ENCODE measurements around the gene NCAPG.
A peak's percentile ranks its signal among the peaks of the same experiment; 100 is the strongest.
"Not testable (repeated sequence)": the region's sequence is repeated elsewhere in the genome, so short reads cannot be mapped to it uniquely, and the experiment has no call there.

NCAPG gene

DNA sequence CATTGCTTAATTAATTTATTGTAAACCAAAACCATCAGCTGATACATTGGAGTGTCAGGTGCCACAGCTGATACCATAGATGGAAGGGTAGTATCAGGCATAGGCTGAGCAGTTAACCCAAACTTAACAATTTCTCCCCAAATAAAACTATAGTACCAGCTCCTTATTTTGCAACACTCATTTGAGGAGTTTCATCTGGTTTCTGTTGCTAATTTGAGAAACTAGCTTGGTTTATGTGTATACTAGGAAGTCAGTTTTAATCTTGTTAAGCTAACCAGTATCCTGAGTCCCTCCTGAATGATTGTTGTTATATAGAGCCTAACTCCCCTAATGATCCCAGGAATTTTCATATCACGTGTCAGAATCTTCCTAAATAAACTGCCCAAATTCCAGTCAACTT lies 13.0 kb upstream of the NCAPG start:
- no peak for DNase-seq (ENCODE audit: low read depth)

DNA sequence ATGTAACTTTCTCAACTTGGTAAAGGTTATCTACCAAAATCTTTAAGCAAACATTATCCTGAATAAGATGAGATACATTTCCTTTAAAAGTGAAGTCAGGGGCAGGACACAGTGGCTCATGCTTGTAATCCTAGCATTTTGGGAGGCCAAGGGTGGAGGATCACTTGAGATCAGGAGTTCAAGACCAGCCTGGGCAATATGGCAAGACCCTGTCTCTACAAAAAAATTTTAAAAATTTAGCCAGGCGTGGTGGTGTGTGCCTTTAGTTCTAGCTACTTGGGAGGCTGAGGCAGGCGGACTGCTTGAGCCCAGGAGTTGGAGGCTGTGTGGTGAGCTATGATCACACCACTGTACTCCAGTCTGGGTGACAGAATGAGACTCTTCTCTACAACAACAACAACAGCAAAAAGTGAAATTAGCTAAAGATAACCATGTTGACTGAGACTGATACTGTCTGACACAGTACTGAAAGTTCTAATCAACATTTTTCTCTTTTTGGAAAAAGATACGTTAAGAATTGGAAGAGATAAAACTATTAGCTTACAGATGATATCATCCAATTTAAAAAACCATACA lies 5.1 kb upstream of the NCAPG start:
- DNase-seq (ENCODE audit: low read depth), result no peak

- DNase-seq (ENCODE audit: low read depth), result no peak
These were observed 3.3 kb upstream of the NCAPG start for GRCh38 chr4:17807446-17807845.

- no peak for DNase-seq (ENCODE audit: low read depth)
These were observed 1.1 kb upstream of the NCAPG start for GRCh38 chr4:17809667-17810066.

DNA sequence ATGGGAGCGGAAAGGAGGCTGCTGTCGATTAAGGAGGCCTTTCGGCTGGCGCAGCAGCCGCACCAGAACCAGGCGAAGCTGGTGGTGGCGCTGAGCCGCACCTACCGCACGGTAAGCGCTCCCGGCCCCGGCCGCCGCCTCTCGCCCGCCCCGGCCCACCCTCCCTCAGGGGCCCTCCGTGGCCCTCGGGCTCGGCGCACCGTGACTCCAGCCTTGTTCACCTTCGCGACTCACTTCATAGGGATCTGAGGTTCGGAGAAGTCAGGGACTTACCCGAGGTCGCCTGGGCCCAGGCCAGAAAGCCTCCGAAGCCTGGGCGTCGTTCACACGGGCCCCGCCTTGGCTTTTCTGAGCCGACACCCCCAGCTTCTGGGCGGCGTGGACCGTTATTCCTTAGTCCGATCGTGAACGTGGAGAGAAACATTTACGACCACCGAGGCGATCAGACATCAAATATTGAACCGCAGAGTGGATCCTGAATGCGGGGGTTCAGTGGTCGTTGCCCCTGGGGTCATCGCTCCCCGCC lies 362 bp downstream of the NCAPG start:
- no peak for DNase-seq (ENCODE audit: low read depth)

DNA sequence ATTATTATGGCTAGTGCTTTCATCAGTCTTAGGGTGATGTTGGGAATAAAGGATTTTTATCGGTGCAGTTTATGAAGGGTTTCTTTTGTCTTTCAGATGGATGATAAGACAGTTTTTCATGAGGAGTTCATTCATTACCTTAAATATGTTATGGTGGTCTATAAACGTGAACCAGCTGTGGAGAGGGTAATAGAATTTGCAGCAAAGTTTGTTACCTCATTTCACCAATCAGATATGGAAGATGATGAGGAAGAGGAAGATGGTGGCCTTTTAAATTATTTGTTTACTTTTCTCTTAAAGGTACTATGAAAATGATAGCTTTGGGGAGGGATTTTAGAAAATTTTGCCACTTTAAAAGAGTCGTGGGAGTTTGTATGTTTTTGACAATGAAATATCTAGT lies 1.3 kb downstream of the NCAPG start:
- DNase-seq (ENCODE audit: low read depth), result no peak

GRCh38 chr4:17812801-17813200 lies 2.0 kb downstream of the NCAPG start:
- no peak for DNase-seq (ENCODE audit: low read depth)

- DNase-seq (ENCODE audit: low read depth), result no peak
These were observed 3.4 kb downstream of the NCAPG start for GRCh38 chr4:17814140-17814539.

DNA sequence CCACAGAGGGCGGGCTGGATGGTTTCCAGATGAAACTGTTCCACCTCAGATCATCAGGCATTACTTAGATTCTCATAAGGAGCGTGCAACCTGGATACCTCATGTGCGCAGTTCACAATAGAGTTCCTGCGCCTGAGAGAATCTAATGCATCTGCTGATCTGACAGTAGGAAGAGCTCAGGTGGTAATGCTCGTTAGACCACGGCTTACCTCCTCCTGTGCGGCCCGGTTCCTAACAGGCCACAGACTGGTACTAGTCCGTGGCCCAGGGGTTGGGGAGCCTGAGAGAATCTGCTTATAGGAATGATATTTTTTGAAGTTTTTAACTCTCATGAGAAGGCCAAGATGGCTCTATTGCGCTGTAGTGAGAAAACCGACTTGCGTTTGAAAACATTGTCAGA lies 5.4 kb downstream of the NCAPG start:
- DNase-seq (ENCODE audit: low read depth), result no peak

GRCh38 chr4:17817027-17817426 lies 6.2 kb downstream of the NCAPG start:
- peak; percentile 74 for DNase-seq (ENCODE audit: low read depth)

- no peak for DNase-seq (ENCODE audit: low read depth)
These were observed 13.3 kb downstream of the NCAPG start for GRCh38 chr4:17823871-17824669.

GRCh38 chr4:17846266-17846665 lies 35.5 kb downstream of the NCAPG start:
- no peak for DNase-seq (ENCODE audit: low read depth)

DNA sequence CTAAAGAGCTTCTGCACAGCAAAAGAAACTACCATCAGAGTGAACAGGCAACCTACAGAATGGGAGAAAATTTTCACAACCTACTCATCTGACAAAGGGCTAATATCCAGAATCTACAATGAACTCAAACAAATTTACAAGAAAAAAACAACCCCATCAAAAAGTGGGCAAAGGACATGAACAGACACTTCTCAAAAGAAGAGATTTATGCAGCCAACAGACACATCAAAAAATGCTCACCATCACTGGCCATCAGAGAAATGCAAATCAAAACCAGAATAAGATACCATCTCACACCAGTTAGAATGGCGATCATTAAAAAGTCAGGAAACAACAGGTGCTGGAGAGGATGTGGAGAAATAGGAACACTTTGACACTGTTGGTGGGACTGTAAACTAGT lies 39.5 kb downstream of the NCAPG start:
- DNase-seq (ENCODE audit: low read depth), result not testable (repeated sequence)

DNA sequence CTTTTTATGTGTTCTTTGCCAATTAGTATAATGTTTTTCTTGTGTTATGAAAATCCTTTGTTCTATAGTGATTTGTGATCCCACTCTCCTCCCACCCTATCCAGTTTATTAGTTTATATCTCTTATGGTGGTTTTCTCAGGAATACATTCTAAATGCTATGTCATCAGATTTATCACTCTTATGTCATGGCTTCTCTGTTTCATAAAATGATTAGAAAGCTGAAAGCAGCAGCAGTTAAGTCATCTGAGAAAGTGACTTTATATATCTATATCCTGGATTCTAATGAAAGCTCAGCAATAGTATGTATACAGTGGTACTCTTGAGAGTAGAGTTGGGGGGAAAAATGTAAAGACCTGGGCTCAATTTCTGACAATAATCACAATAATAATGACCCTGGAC lies 41.2 kb downstream of the NCAPG start:
- no peak for DNase-seq (ENCODE audit: low read depth)

DNA sequence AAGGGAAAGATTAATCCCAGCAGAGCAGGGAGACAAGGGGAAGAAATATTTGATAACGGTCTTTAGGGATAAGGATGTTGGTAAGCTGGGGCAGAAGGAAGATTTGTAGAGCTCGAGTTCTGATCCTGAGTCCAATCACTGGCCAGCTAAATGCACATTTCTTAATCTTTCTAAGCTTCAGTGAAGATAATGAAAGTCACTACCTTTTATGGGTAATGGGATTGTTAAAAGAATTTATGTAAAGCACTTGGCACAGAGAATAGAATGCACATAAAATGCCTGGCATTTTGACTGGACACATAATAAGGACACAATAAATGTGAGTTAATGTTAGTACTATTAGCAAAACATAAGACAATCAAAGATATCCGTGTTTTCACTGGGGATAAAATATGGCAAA lies 43.3 kb downstream of the NCAPG start:
- DNase-seq (ENCODE audit: low read depth), result no peak

DNA sequence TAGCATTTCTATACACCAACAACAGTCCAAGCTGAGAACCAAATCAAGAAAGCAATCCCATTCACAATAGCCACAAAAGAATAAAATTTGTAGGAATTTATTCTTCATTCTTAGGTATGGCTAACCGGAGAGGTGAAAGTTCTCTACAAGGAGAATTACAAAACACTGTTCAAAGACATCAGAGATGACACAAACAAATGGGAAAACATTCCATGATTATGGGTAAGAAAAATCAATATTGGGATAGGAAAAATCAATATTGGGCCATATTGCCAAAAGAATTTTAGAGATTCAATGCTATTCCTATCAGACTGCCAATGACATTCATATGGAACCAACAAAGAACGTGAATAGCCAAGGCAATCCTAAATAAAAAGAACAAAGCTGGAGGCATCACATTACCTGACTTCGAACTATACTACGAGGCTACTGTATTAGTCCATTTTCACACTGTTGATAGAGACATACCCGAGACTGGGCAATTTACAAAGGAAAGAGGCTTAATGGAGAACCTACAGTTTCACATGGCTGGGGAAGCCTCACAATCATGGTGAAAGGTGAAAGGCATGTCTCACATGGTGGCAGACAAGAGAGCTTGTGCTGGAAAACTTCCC lies 49.1 kb downstream of the NCAPG start:
- no peak for DNase-seq (ENCODE audit: low read depth)

- DNase-seq (ENCODE audit: low read depth), result not testable (repeated sequence)
These were observed 51.1 kb downstream of the NCAPG start for GRCh38 chr4:17861906-17862305.

DNA sequence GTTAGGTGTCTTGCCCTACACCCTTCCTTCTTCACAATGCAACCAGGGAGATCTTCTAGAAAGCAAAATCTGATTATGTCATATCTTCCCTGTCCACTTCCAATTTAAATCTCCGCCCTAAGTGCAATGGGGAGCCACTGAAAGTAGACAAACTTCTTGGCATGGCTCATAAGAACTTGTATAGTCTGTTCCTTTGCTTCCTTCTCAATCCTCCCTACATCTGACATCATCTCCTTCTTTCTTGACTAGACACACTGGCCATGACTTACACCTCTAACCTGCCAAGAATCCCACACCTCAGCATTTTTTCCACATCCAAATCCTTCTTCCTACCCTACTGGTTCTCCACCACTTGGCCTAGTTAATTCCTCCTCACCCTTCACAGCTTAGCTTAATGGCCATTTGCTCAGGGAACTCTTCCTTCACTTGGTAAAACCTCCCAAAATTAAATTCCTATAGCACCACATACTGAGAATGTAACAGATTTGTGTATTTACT lies 55.1 kb downstream of the NCAPG start:
- no peak for DNase-seq (ENCODE audit: low read depth)

- no peak for DNase-seq (ENCODE audit: low read depth)
These were observed 56.0 kb downstream of the NCAPG start for GRCh38 chr4:17866810-17867209.

DNA sequence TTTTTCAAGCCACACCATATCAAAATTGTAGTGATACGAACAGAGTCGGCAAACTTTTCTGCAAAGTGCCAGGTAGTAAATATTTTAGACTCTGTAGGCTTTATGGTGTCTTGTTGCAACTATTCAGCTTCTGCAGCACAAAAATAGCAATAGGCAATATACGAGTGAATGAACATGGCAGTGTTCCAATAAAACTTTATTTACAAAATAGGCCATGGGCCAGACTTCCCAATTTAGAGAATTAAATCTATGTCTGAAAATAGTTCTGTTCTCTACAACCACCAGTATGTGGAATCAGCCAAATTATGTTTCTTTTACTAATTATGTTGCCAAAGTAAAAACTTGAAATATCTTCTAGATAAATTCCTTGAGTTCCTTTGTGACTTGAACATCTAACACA lies 56.5 kb downstream of the NCAPG start:
- DNase-seq (ENCODE audit: low read depth), result no peak

DNA sequence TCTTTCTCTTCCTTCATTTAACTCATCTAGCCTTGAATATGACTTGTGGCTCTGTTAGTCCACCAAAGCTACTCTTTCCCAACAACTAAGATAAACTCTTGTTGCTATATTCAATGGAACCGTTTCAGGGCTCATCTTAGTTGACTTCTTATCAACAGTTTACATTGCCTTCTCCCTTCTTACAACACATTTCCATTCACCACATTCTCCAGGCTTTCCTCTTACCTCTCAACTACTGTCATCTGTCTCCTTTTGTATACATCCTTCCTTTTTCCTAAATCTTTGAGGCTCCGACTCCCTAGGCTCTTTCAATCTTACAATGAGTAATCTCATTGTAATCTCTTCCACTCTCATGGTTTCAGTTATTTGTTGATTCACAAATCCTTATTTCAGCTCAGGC lies 58.5 kb downstream of the NCAPG start:
- no peak for DNase-seq (ENCODE audit: low read depth)

DNA sequence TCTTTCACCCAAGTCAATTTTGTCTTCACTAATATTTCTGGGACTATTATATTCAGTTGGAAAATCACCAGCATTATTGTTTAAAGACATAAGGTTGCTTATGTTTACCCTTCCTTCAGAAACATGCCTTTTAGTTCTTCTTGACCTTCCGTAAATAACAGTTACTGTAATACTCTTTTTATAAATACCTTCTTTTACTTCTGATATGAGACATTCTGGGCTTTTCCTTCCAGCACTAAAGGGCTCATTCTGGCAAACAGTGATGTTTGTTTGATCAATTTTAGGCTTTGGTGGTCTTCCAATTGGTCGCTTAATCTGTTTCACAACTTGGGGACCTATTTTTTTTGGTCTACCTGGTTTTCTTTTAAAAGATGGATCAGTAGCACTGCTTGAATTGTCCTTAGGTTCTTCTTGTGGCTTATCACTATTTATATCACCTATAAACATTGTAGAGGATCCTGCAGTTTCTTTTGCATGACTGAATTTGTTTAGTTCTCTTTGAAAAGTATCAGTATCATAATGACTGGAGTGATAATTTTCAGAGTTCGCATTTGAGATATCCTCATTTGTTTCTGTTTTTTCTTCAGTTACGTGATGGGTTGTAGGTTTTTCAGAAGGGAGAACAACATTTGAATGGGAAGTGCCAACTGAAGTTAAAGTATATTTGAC lies 64.8 kb downstream of the NCAPG start:
- DNase-seq (ENCODE audit: low read depth), result no peak

DNA sequence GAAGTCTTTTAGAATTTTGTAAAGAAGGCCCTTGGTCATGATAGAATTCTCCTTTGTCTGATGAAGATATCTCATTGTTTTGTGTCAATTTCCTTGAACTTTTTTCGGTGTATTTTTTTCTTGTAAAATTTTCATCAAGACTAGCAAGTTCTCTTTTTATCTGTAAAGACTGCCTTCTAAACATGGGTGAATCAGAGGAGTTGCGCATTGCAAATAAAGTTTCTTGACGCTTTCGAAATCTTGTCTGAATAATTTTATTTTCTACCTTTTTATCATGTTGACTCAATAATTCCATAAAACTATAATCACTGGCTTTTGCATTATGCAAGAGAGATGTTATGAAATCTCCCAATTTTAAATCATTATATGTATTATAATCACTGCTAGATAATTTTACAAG lies 66.2 kb downstream of the NCAPG start:
- DNase-seq (ENCODE audit: low read depth), result no peak

Data from fibroblast of the conjunctiva (primary cell).